Ishikawa (cell line): ENCODE measurements around the gene KLC3.

Source experiments
- RAD21 ChIP-seq: IDR thresholded peaks from 2 replicates; pipeline ENCODE4 v1.6.1; 2012; ENCODE audit warnings: low read depth
- REST ChIP-seq: IDR thresholded peaks from 2 replicates; pipeline ENCODE4 v1.6.1; 2012; ENCODE audit warnings: low read depth, mild to moderate bottlenecking

- TF ChIP-seq RAD21 (no peak), REST (no peak)
These were observed 12.6 kb downstream of the KLC3 start for GRCh38 chr19:45352914-45353796.
